Thyroid gland (tissue), 4 donors: ENCODE measurements around the gene NR0B1. TPM values are rescaled to one million over a fixed set of nuclear protein-coding genes. Genes with fewer than 3 reads are reported as not detected.

Source experiments
- DNase-seq, 2 donors: peaks; one replicate each; pipeline ENCODE4 v3.0.0-alpha.2; 2019
- H3K27ac ChIP-seq, 3 donors: fragments of 200-600 bp; sonication (generic); 1 replicate in 2 of 3; 2 replicates in 1 of 3; pipeline ENCODE4 v1.5.1; 2016 to 2019; ENCODE audit warnings: mild to moderate bottlenecking in 1 of 3, moderate library complexity in 1 of 3
- H3K27me3 ChIP-seq: fragments of 200-600 bp; sonication (generic); one replicate; pipeline ENCODE4 v1.5.1; 2019
- H3K36me3 ChIP-seq, 2 donors: fragments of 200-600 bp; sonication (generic); one replicate each; pipeline ENCODE4 v1.5.1; 2016 to 2019
- H3K4me1 ChIP-seq, 2 donors: fragments of 200-600 bp; sonication (generic); one replicate each; pipeline ENCODE4 v1.5.1; 2017 to 2019
- H3K4me3 ChIP-seq, 3 donors: fragments of 200-600 bp; sonication (generic); replicated peaks in 1 of 3; 1 replicate in 2 of 3; 2 replicates in 1 of 3; pipeline ENCODE4 v1.5.1; 2016; ENCODE audit warnings: mild to moderate bottlenecking in 1 of 3
- H3K9me3 ChIP-seq: fragments of 200-600 bp; sonication (generic); one replicate; pipeline ENCODE4 v1.5.1; 2017
- CTCF ChIP-seq, 6 experiments: fragments of 200-600 bp in 3 of 6; fragments of 450-650 bp in 3 of 6; sonication (generic) in 3 of 6; IDR thresholded peaks; one replicate each; pipeline ENCODE4 v1.5.1; 2016 to 2019; ENCODE audit warnings: antibody characterized with exemption in 6 of 6, mild to moderate bottlenecking in 2 of 6, inconsistent platforms in 1 of 6, moderate library complexity in 1 of 6
- POLR2A ChIP-seq, 2 donors: fragments of 450-650 bp; IDR thresholded peaks; one replicate each; pipeline ENCODE4 v1.6.1; 2017; ENCODE audit warnings: antibody characterized with exemption in 2 of 2, mild to moderate bottlenecking in 2 of 2, moderate library complexity in 1 of 2
- WGBS, 2 donors: methylation state at CpG; one replicate each; pipeline ENCODE4 v1.1.5; 2017; 5-methylcytosine and 5-hydroxymethylcytosine counted together
- intact Hi-C: fragments of 100-400 bp; cut with DNase I; formaldehyde crosslinking; loops from one replicate; pipeline ENCODE4 v1.15.1; 2023
- total RNA-seq, 4 donors: library from RNA; depleted of rRNA; stranded (reverse); fragments of >200 nt; gene quantifications; one replicate each; pipeline ENCODE4 v1.2.3, GENCODE V29; 2016

NR0B1 gene
- total RNA-seq, 4 donors from 2014 or later = 0.13 TPM; not detected in 3

DNA sequence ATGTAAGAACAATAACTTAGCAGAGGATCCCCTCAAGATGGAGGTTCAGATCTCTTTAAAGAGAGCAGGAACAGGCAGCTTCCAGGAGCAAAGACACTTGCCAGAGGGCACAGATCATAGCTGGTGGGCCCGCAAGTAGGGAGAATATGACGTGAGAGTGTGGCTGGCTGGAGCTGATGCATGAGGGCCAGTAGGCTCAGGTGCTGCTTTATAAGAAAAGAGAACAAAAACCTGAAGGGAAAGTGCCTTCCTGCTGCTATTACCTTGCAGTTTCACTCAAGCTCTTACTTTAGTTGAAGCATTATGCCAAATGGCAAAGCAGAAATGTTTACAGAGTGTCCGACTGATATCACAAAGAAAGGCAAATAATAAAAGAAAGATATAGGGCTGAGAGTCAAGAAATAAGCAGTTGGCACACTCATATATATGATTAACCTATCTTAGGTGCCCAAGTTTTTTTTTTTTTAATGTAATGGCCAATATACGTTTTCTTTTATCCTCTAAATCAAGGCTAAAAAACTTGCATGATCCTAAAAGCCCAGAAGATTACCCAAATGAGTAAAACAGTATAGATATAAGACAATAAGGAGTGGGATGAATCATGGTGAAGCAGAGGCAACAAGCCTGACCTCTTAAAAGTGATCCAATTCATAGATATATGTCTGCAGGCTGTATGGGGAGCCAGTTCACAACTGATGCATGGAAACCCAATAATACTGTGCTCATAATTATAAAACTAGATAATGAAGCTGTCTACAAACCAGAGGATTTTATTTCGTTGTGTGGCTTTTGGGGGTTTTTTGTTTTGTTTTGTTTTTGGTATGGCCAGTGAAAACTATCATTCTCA is 12.6 kb downstream of the NR0B1 start:
- 80% methylated on average over 5 of the region's 5 CpGs for WGBS, 2 donors
- Histone ChIP-seq H3K4me1 (no peaks in the 10 kb centered on the region), H3K27ac (no peak overlapping the region), H3K36me3 (no peaks in the 10 kb centered on the region), H3K27me3 (no peaks in the 10 kb centered on the region), H3K4me3 (no peak overlapping the region), H3K9me3 (no peaks in the 10 kb centered on the region)
- DNase-seq = no peak
- TF ChIP-seq CTCF (IDR thresholded peaks at IDR 0.05) (no peak), POLR2A (IDR thresholded peaks at IDR 0.05) (no peak)
- intact Hi-C loops = no loop called here

DNA sequence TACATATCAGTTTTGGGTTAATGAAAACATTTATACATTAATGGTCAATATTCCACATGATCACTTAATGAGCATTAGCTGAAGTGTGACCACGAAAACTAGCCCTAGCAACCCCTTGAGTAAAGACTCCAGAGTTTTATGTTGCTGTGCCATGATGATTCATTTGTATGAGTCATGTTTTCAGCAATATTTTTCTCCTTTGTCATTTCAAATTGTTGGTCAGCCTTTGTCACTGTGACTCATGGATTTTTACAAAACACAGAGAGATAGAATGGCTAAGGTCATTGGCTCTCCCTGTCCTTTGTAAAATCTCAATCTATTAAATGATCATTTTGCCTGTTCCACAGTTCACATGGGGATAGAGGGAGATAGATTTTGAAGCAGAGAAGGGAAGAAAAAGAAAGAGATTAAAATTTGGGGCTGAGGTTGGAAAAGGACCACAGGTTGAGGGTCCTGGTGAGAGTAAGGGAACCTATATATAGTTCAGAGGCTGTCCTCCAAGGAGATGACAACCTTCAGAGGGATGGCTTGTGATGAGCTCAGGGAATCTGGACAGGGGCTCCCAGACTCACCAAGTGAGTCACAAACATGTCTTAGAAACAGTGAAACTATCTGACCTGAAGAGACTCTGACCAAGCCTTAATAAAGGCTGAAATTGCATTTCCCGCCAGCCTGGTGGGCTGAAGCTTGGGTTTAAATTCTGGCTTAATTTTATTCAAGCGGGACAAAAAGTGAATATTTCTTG is 25.6 kb downstream of the NR0B1 start:
- WGBS, 2 donors = 56 to 82% methylated on average over 3 of the region's 3 CpGs
- H3K27ac ChIP-seq = no peak overlapping the region
- TF ChIP-seq CTCF (IDR thresholded peaks at IDR 0.05) = no peak
- TF ChIP-seq POLR2A (IDR thresholded peaks at IDR 0.05) = no peak

GRCh38 chrX:30282527-30282926 is 26.7 kb downstream of the NR0B1 start:
- TF ChIP-seq POLR2A (IDR thresholded peaks at IDR 0.05) = no peak
- TF ChIP-seq CTCF (IDR thresholded peaks at IDR 0.05) = no peak
- no peaks in the 10 kb centered on the region for H3K4me1 ChIP-seq

More for the DNA sequence above, 25.6 kb downstream of the NR0B1 start:
- Histone ChIP-seq H3K36me3 (no peaks in the 10 kb centered on the region), H3K9me3 (no peaks in the 10 kb centered on the region), H3K27me3 (no peaks in the 10 kb centered on the region), H3K4me3 (no peak overlapping the region), H3K4me1 (no peaks in the 10 kb centered on the region)
- DNase-seq = no peak
- intact Hi-C loops = no loop called here

DNA sequence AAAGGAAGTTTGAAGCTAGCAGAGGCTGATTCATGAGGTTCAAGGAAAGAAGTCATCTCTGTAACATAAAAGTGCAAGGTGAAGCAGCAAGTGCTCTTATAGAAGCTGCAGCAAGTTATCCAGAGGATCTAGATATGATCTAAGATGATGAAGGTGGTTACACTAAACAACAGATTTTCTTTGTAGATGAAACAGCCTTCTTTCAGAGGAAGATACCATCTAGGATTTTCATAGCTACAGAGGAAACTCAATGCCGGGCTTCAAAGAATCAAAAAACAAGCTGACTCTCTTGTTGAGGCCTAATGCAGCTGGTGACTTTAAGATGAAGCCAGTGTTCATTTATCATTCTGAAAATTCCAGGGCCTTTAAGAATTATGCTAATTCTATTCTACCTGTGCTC is 28.8 kb downstream of the NR0B1 start:
- no peak overlapping the region for H3K4me3 ChIP-seq
- no peaks in the 10 kb centered on the region for H3K9me3 ChIP-seq
- H3K27me3 ChIP-seq = no peaks in the 10 kb centered on the region
- no peak overlapping the region for H3K27ac ChIP-seq
- no peaks in the 10 kb centered on the region for H3K4me1 ChIP-seq
- intact Hi-C loops = no loop called here
- WGBS, 2 donors = 74 to 80% methylated on average over 1 of the region's 1 CpG
- H3K36me3 ChIP-seq = no peaks in the 10 kb centered on the region
- DNase-seq = no peak
- TF ChIP-seq POLR2A (IDR thresholded peaks at IDR 0.05) (no peak), CTCF (IDR thresholded peaks at IDR 0.05) (no peak)

More at GRCh38 chrX:30282527-30282926, 26.7 kb downstream of the NR0B1 start:
- no peak for DNase-seq
- no peak overlapping the region for H3K4me3 ChIP-seq
- H3K27ac ChIP-seq = no peak overlapping the region
- H3K27me3 ChIP-seq = no peaks in the 10 kb centered on the region
- intact Hi-C loops = no loop called here
- H3K9me3 ChIP-seq = no peaks in the 10 kb centered on the region
- H3K36me3 ChIP-seq = no peaks in the 10 kb centered on the region

DNA sequence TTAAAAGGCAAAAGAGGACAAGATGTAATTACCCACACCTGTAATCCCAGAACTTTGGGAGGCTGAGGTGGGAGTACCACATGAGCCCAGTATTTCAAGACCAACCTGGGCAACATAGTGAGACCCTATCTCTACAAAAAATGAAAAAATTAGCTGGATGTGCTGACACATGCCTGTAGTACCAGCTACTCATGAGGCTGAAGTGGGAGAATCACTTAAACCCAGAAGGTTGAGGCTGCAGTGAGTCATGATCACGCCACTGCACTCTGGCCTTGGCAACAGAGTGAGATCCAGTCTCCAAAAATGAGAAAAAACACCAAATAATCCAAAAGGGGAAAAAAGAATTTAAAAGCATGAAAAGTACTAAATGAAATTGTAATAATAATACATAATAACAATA is 30.8 kb downstream of the NR0B1 start:
- Histone ChIP-seq H3K27me3 (no peaks in the 10 kb centered on the region), H3K9me3 (no peaks in the 10 kb centered on the region), H3K36me3 (no peaks in the 10 kb centered on the region), H3K4me1 (no peaks in the 10 kb centered on the region), H3K4me3 (no peak overlapping the region), H3K27ac (no peak overlapping the region)
- TF ChIP-seq CTCF (IDR thresholded peaks at IDR 0.05) = no peak
- no peak for TF ChIP-seq POLR2A (IDR thresholded peaks at IDR 0.05)
- intact Hi-C loops = no loop called here
- no peak for DNase-seq
- 0 to 75% methylated on average over 1 of the region's 1 CpG for WGBS, 2 donors
